HG03520 (cell line): ENCODE measurements around the gene ASPDH.

Source experiments
- ATAC-seq: cut with Tn5 transposase; IDR thresholded peaks from one replicate; pipeline ENCODE4 v1.9.1; 2021; ENCODE audit warnings: mild to moderate bottlenecking, moderate library complexity; ENCODE audit not compliant: unreplicated experiment

The ASPDH gene

DNA sequence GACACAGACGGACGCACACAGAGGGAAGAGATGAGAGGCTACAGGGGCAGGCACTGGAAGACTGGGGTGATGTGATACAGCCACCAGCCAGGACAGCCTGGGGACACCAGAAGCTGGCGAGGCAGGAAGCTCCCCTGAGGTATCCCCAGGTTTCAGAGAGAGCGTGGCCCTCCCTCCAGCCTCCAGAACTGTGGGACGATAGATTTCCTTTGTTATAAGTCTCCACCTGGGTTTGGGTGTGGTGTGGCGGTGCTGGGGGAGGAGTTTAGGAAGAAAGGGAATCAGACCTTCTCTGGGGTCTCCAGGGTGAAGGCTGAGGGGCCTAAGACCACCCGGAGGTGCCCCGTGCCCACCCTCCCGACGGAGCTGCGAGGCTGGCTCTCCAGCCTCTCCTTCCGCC lies 2.7 kb upstream of the ASPDH start:
- ATAC-seq, result no peak

DNA sequence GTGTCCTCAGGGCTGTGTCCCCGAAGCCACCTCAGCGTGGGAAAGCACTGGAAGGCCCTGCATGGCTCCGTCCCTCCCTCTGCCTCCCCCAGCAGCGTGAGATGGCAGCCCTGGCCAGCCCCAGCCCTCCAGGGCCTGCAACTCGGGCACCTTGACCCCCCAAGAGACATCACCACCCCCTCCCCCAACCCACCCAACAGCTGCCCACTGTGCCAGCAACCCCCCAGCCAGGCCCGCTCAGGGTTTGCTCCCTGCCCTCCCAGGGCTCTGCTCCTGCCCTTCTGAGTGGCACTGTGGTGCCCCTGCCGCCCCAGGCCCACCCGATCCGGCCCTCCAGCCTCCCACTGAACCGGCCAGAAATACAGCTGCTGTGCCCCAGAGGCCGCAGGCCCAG lies 1.5 kb upstream of the ASPDH start:
- ATAC-seq, result no peak

DNA sequence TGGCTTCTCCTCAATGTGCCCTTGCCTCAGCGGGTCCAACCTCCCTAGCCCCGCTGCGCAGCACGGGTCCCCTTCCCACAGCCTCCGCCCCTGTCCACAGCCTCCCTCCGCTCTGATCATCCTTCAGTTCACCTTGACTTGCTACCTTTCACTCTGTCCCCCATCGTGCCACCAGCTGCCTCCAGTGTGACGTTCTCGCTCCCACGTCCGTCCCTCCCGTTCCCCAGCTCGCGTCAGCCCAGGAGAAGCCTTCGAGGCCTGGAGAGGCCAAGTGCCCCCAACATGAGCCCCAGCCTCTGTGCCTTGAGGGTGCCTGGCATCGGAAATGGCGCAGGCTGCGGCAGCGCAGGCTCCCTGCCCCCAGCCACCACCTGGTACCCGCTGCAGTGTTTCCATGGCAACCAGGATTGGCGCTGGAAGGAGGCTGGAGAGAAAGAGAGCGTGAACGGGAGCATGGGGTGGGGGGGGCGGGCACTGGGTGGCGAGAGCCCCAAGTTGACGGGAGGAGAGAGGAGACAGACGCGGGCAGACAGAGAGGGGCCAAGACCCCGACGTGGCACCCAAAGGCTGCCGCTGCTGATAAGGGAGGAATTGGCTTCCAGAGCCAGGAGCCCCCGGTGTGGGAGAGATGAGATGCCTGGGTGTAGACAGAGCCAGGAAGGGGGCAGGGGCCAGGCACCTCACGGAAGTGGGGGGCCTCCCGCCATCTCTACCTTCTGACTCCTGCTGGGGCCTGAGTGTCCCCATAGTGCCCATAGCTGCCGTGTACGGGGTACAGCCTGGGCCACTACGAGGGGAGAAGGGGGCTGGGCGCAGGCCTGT lies 844 bp upstream of the ASPDH start:
- no peak for ATAC-seq

DNA sequence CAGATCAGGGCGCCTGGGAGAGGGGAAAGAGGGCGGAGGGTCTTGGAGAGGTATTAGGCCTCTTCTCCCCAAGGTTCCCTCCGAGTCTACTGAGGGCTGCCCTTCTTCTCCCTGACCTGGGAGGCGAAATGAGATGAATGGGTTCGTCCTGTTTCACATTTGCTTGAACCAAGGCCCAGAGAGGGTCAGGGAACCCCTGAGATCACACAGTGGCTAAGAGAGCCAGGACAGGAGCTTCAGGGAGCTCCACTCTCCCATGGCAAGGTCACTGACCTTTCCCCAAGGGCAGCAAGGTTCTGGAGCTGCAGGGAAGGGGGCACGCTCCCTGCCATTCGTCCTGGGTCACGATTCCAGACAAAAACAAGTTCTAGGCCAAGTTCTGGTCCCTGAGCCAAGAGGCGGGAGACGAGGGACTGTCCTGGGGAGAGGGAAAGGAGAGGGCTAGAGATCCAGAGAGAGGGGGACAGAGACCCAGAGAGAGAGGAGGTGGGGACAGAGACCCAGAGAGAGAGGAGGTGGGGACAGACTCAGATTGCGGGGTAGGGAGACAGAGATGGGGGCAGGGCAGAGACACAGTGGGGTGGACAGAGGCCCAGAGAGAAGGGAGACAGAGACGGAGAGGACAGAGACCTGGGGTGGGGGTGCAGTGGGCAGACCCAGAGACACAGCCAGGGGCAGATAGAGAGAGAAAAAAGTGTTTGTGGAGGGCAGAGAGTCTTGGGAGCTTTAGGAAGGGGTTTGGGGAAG lies 541 bp downstream of the ASPDH start:
- ATAC-seq, result no peak

DNA sequence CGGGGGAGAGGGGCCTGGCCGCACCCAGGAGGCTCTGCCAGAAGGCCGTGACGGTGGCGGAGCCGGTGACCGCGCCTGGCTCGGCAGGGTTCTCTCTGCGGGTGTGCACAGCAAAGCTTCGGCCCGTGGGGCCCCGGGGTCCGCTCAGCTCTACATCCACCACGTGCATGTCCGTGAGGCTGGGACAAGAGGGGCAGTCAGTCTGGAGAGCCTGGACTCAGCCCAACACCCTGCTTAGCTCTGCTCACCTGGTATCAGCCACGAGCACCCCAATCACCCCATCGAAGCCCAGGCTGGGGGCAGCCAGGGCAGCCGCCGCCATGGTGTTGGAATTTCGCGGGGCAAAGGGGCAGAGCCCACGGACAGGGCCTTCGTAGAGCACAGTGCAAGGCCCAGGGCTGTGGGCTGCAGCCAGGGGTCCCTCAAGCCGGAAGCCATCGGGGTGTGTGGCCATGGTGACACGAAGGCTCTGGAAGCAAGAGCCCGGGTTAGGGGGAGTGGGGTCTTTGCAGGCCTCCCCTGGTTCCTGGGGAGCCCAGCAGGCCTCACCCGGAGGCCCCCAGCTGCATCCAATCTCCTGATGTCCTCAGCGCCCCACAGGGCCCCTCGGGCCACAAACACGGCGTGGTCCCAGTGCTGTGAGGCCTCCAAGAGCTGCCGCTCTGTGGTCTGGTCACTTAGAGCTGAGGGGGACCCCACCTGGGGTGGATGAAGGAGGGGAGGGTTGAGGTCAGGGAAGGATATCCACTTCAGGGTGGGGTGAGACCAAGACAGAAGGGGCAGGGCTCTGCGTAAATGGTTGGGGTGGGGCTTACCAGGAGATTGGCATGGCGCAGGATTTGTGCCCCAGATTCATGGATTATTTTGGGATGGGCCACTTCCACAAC lies 1.4 kb downstream of the ASPDH start:
- ATAC-seq, result no peak

DNA sequence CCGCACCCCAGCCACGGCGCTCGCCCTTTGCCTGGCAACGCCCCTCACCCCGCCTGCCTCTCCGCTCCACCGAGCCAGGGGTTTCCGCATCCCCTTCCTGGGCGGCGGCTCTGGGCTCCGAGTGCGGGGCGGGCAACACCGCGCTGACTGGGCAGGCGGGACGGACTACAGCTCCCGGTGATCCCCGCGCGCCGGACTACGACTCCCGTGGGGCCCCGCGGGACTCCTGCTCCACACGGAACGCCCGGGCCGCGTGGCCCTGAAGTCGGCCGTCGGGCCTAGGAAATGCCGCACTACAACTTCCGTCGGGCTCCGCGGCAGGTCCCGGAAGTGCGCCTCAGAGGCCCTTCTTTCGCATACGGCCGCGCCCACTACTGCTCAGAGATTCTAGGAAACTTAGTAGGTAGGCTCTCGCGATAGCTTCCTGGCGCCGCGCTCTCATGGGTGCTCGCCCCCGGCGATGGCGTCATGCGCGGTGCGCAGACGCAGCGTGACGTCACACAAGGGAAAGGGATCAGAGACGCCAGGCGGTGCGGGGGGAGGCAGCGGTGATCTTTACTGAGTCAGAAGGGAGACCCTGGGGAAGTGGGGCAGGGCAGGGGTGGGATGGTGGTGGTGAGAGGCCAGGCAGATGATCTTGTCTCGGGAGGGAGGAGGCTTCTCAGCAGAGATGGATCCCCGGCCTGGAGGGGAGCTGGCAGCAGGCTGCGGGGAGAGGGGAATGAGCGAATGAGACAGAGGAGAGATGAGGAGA lies 2.5 kb downstream of the ASPDH start, which contains the start of gene JOSD2:
Gene JOSD2 (minus strand): TSS at position 123 of the 754 bp plus-strand sequence. CDS start 760 bp downstream, outside the sequence.
- ATAC-seq, result peak; percentile 82

DNA sequence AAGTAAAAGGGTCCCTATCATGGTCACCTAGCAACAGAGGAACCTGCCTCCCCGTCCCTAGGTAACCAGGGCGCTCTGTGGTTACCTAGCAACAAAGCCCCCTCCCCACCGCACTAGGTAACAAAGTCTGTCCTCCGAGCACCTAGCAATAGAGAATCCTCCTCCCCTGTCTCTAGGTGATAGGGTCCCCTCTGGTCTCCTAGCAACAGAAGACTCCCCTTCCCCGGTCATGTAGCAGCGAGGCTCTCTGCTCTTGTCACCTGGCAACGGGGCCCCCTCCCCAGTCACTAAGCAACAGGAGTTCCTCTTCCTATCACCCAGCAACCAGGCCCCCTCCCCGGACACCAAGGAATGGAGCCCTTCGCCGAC lies 3.0 kb downstream of the ASPDH start:
- peak; percentile 13 for ATAC-seq

DNA sequence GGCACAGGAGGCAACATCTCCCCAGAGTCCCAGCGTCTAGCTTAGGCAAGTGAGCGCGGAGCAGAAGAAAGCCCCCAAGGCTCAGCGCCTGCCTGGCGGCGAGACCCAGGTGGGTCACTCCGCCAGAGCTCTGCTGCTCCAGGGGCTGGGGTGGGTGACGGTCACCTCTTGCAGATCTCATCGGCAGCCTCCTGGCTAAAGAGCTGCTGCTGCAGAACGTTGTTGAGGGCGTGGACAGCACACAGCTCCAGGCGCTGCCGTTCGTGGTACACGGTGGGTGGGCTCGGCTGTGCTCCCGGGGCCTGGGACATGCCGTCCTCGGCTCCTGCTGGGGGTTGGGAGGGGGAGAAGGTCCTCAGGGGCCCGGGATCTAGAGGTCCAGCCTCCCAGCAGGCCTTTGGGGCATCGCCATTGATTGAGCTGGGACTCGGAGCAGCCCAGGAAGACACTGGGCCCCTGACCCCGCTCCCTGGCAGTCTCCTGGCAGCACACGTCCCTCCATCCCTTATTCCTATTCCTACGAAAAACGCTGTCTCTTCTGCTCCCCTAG lies 3.5 kb downstream of the ASPDH start:
- no peak for ATAC-seq

DNA sequence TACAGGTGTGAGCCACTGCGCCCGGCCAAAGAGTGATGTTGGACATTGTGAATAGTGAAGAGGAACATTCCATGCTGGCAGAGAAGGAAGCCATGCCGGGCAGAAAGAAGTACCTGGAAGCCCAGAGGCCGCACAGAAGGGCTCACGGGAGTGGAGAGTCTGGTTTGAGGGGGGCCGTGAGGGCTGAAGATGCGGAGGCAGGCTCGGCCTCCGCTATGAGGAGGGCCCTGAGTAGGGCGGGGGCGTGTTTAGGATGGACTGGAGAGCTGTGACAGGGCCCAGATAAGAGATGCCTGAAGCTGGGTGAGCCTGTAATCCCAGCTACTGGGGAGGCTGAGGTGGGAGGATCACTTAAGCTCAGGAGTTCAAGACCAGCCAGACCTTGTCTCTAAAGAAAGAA lies 4.3 kb downstream of the ASPDH start:
- ATAC-seq, result no peak

DNA sequence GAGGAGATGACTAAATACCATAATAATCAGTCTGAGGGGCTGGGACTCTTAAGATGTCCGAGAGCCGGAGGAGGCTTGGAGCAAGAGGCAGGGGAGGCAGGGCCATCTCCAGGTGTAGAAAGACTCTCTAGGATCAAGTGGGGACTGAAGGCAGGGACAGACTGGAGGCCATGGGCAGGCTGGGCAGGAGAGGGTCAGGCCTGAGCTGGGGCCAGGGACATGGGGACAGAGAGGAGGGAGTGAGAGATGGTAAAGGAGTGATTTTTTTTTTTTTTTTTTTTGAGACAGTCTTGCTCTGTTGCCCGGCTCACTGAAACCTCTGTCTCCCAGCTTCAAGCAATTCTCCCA lies 4.9 kb downstream of the ASPDH start:
- ATAC-seq, result no peak

DNA sequence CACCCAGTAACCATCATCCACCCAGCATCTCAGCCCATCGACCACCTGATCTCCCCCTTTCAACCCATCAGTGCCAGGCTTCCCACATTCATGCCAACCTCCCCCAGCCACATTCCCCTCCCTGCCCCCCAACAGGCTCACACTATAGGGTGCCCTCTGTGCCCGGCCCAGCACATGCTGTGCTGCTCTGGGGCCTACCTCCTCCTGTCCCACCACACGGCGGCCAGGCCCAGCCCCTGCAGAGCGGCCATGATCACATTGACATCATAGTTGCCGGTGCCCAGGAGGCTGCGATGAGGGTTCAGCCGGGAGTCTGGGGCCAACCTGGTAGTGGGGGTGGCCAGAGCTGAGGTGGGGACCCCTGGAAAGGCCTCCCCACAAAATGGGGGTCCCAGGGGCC lies 6.3 kb downstream of the ASPDH start:
- no peak for ATAC-seq

DNA sequence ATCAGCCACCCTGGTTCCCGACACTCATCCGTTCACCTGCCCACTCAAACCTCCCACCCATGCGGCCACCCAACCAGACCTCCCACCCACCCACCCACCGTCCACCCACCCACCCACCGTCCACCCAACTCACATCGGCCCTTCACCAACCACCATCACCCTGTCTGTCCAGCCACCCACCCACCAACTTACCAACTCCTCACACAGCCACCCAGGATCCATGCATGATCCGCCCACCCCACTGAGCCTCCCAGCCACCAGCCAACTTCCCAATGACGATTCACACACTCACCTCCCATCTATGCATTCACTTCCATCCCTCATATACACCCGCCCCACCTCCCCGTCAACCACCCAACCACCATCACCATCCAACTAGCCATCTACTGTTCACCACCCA lies 7.0 kb downstream of the ASPDH start:
- no peak for ATAC-seq

DNA sequence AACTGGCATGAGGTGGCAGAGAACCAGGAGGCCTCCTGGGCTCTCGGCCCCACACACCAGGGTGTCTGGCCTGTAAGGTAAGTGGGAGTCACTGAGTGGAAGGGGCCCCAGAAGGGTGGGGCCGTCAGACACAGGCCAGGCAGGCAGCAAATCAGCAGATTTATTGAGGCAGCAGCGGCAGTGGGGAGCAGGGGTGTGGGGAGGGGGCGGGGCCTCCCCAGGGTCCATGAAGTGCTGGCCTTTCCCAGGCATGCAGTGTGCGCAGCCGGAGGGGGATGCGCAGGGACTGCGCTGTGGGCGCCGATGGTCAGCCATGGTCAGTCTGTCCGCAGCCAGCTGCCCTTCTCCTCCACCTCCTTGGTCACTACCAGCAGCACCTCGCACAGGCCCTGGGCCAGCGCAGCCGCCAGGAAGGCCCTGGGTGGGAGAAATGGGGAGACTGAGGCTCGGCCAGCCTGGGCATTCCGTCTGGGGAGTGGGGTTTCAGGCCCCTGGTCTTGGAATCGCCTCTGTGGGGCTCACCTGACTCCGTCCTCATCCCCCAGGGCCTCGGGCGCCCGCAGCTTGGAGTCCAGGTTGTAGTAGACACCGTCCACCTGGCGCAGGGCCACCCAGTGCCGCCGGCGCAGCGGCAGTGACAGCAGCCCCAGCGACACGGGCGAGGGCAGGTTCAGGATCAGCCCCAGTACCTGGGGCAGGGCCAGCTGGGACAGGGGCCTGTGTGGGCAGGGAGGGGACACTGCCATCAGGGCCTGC lies 7.7 kb downstream of the ASPDH start:
- no peak for ATAC-seq

DNA sequence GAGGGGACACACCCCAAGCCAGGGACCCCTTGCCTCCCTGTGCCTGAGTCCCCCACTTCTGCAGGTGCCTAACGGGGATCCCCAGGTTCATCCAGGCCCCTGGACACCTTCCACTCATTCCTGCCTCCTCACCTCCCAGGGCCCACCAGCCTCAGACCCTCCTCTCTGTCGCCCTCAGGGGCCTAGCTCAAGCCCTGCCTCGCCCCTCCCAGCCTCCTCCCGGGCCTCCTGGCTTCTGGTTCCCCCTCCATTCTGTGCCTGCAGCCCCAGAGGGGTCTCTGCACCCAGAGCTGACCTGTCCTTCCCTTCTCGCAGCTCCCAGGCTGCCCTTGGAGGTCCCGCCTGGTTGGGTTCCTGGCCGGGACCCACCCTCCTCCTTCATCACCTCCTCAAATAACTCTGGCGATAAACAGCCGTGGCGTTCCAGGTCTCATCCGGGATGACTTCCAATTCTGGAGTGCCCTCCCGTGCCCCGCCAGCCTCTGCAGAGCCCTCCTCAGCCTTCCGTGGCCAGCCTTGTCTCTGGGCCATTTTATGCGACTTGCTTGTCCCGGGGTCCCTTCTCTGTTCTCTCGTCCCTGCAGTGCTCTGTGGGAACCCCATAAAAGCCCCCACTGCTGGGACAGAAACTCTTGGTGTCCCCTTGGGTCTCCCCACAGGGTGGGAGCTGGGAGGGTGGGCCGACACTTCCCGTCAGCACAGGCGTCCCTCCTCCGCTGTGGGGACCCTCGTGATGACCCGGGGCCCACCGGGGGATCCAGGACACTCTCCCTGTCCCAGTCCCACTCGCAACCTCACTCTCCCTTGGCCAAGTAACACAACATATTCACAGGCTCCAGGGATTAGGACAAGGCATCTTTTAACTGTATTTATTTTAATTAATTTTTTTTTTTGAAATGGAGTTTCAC lies 11.9 kb downstream of the ASPDH start:
- no peak for ATAC-seq

DNA sequence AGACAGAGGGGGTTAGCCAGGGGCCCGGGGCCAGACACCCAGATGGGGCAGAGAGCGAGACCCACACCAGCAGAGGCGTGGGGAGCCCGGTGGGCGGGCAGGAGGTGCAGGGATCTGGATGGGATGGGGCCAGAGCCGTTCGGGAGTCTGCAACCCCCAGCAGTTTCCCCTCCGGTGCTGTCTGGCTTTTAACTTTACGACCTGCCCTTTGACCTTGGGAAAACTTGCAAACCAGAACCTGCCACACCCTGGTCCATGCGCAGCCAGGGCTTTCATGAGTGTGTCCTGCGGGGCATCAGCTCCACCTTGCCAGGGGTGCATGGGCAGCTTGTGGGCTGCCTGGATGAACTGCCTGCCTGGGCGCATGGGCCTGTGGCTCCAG lies 12.5 kb downstream of the ASPDH start:
- ATAC-seq, result no peak

DNA sequence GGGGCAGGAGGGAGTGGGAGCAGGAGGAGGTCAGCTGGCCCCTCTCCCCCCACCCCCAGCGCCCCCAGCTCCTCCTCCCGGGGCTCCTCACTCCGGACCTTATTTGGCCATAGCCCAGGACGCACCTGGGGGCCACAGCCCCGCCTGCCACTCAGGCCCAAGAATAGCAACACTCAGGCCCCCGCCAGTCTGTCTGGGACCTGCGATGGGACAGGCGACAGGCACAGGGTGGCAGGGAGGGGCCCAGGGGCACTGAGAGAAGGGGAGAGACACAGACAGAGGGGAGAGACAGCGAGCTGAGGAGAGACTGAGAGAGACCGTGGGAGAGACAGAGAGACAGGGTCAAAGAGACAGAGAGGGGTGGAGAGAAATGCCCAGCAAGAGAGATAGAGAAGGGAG lies 13.0 kb downstream of the ASPDH start:
- no peak for ATAC-seq

DNA sequence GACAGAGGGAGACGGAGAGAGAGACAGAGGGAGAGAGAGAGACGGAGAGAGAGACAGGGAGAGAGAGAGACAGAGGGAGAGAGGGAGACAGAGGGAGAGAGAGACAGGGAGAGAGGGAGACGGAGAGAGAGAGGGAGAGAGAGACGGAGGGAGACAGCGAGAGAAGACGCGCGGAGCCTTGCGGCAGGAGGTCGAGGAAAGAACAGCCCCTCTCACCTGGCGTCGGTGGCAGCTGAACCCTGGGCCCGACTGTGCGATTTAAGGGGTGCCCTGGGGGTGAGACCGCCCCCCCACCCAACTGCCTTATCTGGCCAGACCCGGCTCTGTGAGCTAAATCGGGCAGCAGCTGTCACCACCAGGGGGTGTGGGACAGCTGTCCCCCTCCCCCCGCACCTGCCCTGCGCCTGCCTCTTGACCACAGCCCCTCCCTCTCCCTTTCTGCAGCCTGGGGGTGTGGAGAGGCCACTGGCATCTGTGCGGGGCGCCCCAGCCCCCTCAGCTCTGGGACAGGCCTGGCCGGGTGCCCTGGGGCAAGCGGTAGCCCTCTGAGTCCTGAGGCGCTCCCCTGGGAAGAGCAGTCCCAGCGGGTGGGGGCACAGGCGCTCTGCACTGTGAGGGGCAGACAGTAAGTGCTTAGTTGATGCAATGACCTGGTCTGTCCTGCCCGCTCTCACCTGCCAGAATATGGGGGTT lies 13.5 kb downstream of the ASPDH start:
- ATAC-seq, result no peak
